K562 (cell line): ENCODE measurements around the gene COL9A2.

ENCODE experiments used
- HNRNPLL ChIP-seq: fragments of 200-400 bp; formaldehyde crosslinking; IDR thresholded peaks from 2 replicates; pipeline ENCODE4 v1.6.1; 2017; ENCODE audit warnings: low read length, low read depth, mild to moderate bottlenecking; ENCODE audit not compliant: poor library complexity, severe bottlenecking
- IRF1 ChIP-seq: sonication (generic); formaldehyde crosslinking; IDR thresholded peaks from 2 replicates; pipeline ENCODE4 v1.8.0; 2022; ENCODE audit warnings: missing genetic modification reagents, mild to moderate bottlenecking, borderline replicate concordance
- MTF1 ChIP-seq: fragments of 250-450 bp; sonication (Bioruptor Pico); IDR thresholded peaks from 2 replicates; pipeline ENCODE4 v1.9.0; 2021; ENCODE audit warnings: moderate library complexity, mild to moderate bottlenecking, inconsistent platforms, borderline replicate concordance

DNA sequence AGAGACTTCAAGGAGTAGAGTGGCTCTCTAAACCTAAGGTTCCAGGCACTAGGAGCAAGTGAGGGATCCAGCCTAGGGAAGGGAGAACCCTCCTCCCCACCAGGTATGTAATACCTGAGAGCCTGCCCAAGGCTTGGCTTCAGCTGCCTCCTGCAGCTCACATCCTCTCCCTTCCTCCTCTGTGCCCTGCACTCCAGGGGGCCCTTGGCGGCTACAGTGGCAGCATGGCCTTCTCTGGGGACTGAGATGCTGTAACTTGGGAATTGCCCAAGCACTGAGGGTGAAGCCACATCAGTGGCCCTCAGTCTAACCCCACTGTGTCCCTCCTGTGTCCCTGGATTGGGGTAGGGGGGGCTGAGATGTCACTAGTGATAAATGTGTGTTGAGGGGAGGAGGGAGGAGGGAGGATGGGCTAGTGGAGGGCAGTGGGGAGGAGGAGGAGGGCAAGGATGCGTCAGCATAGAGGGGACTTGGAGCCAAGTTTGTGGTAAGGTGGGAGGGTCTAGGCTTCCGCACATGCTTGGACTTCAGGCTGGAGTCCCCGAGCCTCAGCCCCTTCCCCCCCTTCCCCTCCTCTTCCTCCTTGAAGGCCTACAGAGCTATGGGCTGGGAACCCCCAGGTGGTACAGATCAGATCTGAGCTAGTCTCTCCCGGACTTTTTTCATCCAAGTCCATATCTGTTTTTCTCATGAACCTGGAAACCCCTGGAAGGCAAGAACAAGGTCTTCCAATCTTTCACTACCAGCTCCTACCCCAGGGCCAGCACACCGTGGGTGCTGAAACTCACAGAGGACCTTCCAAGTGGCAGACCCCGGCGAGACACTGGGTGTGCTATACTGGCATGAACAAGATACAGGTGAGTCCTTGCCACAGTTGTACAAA, 17.5 kb downstream of the COL9A2 start:
- TF ChIP-seq MTF1 (CRISPR knock-in tag): no peak
- TF ChIP-seq HNRNPLL: no peak
- no peak for TF ChIP-seq IRF1 (CRISPR knock-in tag)
